HCT116 (cell line): Measurements from ENCODE around the gene NAV1. TPM values are rescaled to one million over a fixed set of nuclear protein-coding genes. Genes with fewer than 3 reads are reported as not detected.

Experiments used
- ATAC-seq: fragments of 200-7000 bp; cut with Tn5 transposase; 2 replicates; pipeline ENCODE4 v1.9.1; 2020; ENCODE audit warnings: mild to moderate bottlenecking, moderate library complexity
- BruUV-seq: library from RNA; stranded (reverse); fragments of 400-500 nt; replicated peaks from 2 replicates; lab custom pipeline; 2021; lab: Mats Ljungman, UMichigan
- CTCF ChIA-PET: fragments of 300-600 bp; sonication (Branson Sonifier 250); formaldehyde crosslinking; loops from one replicate; lab custom pipeline; 2021; ENCODE audit warnings: antibody characterized with exemption; lab: Charles Lee
- POLR2A ChIA-PET: fragments of 300-600, 350-600 bp; sonication (Branson Sonifier 250); formaldehyde crosslinking; loops from one replicate; lab custom pipeline; 2021; ENCODE audit warnings: antibody characterized with exemption; lab: Charles Lee
- RAD21 ChIA-PET, 2 experiments: fragments of 300-600 bp; sonication (Branson Sonifier 250); formaldehyde crosslinking; loops; one replicate each; lab custom pipeline; 2023; ENCODE audit warnings: low total read pairs in 2 of 2; ENCODE audit not compliant: uncharacterized antibody in 2 of 2, unreplicated experiment in 2 of 2, low non-redundant PET in 1 of 2; lab: Charles Lee
- DNase-seq: peaks from one replicate; pipeline ENCODE4 v3.0.0-alpha.2; 2010; ENCODE audit warnings: low read depth, low spot score
- H2AFZ ChIP-seq: fragments of 200-600 bp; shearing (Covaris generic), sonication (generic); 2 replicates; pipeline ENCODE4 v1.6.1; 2017; ENCODE audit warnings: low read depth, mixed run types, mixed read lengths, antibody characterized with exemption, low read length; ENCODE audit not compliant: poor library complexity, severe bottlenecking
- H3K27ac ChIP-seq: 2 replicates; pipeline ENCODE4 v1.5.1; 2012; ENCODE audit warnings: low read depth, low read length
- H3K27me3 ChIP-seq: fragments of 200-600 bp; sonication (generic); 2 replicates; pipeline ENCODE4 v1.6.1; 2016; ENCODE audit warnings: mixed run types, low read length, mixed read lengths; ENCODE audit not compliant: insufficient read depth
- H3K36me3 ChIP-seq, 2 experiments: fragments of 200-500 bp in 1 of 2; fragments of 200-600 bp in 1 of 2; sonication (Bioruptor generic) in 1 of 2; sonication (generic) in 1 of 2; 2 replicates each; pipeline versions ENCODE4 v1.5.1 to v1.6.1; 2014 to 2016; ENCODE audit warnings: low read length in 2 of 2, inconsistent platforms in 1 of 2, mixed read lengths in 1 of 2, mixed run types in 1 of 2; ENCODE audit not compliant: insufficient read depth in 2 of 2, control insufficient read depth in 1 of 2
- H3K4me1 ChIP-seq, 2 experiments: fragments of 200-600 bp in 1 of 2; sonication (generic) in 1 of 2; 2 replicates each; pipeline versions ENCODE4 v1.5.1 to v1.6.1; 2012 to 2017; ENCODE audit warnings: low read length in 2 of 2, inconsistent platforms in 1 of 2, mild to moderate bottlenecking in 1 of 2, mixed read lengths in 1 of 2, mixed run types in 1 of 2, moderate library complexity in 1 of 2; ENCODE audit not compliant: insufficient read depth in 2 of 2, control insufficient read depth in 1 of 2
- H3K4me2 ChIP-seq: fragments of 200-600 bp; sonication (generic); 2 replicates; pipeline ENCODE4 v1.6.1; 2017; ENCODE audit warnings: mixed run types, low read length, mixed read lengths
- H3K4me3 ChIP-seq, 2 experiments: fragments of 200-600 bp in 1 of 2; sonication (generic) in 1 of 2; replicated peaks in 1 of 2; 2 replicates each; pipeline ENCODE4 v1.5.1; 2011 to 2016; ENCODE audit warnings: low read length in 2 of 2, control low read depth in 1 of 2, low read depth in 1 of 2, mild to moderate bottlenecking in 1 of 2, mixed read lengths in 1 of 2, mixed run types in 1 of 2
- H3K79me2 ChIP-seq: fragments of 200-600 bp; sonication (generic); 2 replicates; pipeline ENCODE4 v1.6.1; 2017; ENCODE audit warnings: mild to moderate bottlenecking, mixed run types, low read length, moderate library complexity, mixed read lengths; ENCODE audit not compliant: insufficient read depth
- H3K9ac ChIP-seq: fragments of 200-600 bp; sonication (generic); 2 replicates; pipeline ENCODE4 v1.6.1; 2016; ENCODE audit warnings: low read length, mixed read lengths
- H3K9me2 ChIP-seq: fragments of 200-600 bp; sonication (generic), shearing (Covaris generic); 2 replicates; pipeline ENCODE4 v1.6.1; 2017; ENCODE audit warnings: mixed run types, mild to moderate bottlenecking, moderate library complexity; ENCODE audit not compliant: insufficient read depth
- H3K9me3 ChIP-seq, 2 experiments: fragments of 200-500 bp in 1 of 2; fragments of 200-600 bp in 1 of 2; sonication (Bioruptor generic) in 1 of 2; sonication (generic) in 1 of 2; 2 replicates each; pipeline ENCODE4 v1.6.1; 2014 to 2017; ENCODE audit warnings: low read length in 2 of 2, mixed read lengths in 2 of 2, inconsistent platforms in 1 of 2, low read depth in 1 of 2, mild to moderate bottlenecking in 1 of 2, mixed run types in 1 of 2, moderate library complexity in 1 of 2; ENCODE audit not compliant: control insufficient read depth in 1 of 2, insufficient read depth in 1 of 2
- H4K20me1 ChIP-seq: fragments of 200-600 bp; sonication (generic), shearing (Covaris generic); 2 replicates; pipeline ENCODE4 v1.6.1; 2017; ENCODE audit warnings: mixed run types, mild to moderate bottlenecking, moderate library complexity; ENCODE audit not compliant: insufficient read depth
- ELF1 ChIP-seq: IDR thresholded peaks from 2 replicates; pipeline ENCODE4 v1.6.1; 2012; ENCODE audit warnings: low read depth, borderline replicate concordance
- FOSL1 ChIP-seq: IDR thresholded peaks from 2 replicates; pipeline ENCODE4 v1.6.1; 2012; ENCODE audit warnings: low read depth
- RAD21 ChIP-seq: IDR thresholded peaks from 2 replicates; pipeline ENCODE4 v1.6.1; 2012; ENCODE audit warnings: low read depth, mild to moderate bottlenecking
- SIN3A ChIP-seq: IDR thresholded peaks from 2 replicates; pipeline ENCODE4 v1.6.1; 2012; ENCODE audit warnings: low read depth
- SRF ChIP-seq: IDR thresholded peaks from 2 replicates; pipeline ENCODE4 v1.6.1; 2012; ENCODE audit warnings: low read depth
- intact Hi-C: fragments of 100-400 bp; cut with micrococcal nuclease; formaldehyde crosslinking; loops from 2 replicates; pipeline ENCODE4 v1.10.0; 2022
- total RNA-seq: library from RNA; stranded (reverse); gene quantifications from one replicate; pipeline ENCODE4 v1.2.1, GENCODE V29; 2021; ENCODE audit not compliant: unreplicated experiment
- TF ChIP-seq, protein P1 (sequence below), 3 experiments: fragments of 200-600 bp in 1 of 3; sonication (generic) in 1 of 3; IDR thresholded peaks in 2 of 3; conservative IDR thresholded peaks in 1 of 3; 2 replicates each; pipeline ENCODE4 v1.5.1; 2012 to 2017; ENCODE audit warnings: low read depth in 2 of 3, low read length in 2 of 3, antibody characterized with exemption in 1 of 3, borderline replicate concordance in 1 of 3, control low read depth in 1 of 3, mild to moderate bottlenecking in 1 of 3, mixed read lengths in 1 of 3, mixed run types in 1 of 3, moderate library complexity in 1 of 3; ENCODE audit not compliant: insufficient read depth in 1 of 3

The NAV1 gene
- total RNA-seq, 1 experiment from 2014 or later = 22.8 TPM

DNA sequence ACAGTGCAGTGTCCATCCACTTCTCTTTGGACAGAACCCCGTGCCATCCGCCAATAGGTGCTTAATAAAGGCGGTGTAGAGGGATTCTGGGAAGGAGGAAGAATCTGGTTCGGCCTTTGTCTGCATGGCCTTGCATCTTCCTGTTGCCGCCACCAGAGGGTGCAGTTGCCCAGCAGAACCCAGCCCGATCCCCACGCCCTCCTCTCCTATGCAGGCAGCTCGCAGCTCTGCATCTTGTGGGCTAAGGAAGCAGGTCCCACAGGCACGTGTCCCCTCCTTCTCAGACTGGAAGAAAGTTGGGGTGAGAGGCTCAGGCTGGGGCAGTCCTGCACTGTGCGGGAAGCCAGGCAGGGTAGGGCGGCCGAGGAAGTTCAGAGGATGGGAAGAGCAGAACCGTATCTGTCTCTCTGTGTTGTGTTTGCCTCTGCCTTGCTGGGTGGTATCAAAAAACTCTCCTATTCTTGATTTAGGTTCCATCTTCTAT lies 20.8 kb downstream of the NAV1 start:
- CTCF ChIA-PET = interaction anchor here (0.6 to 3.7 kb wide), 17 partner anchors 11 to 412 kb away, joined by 3 to 38 read pairs (median 4); no protein-coding TSS in a partner anchor
- ATAC-seq = peak; percentile 99
- Histone ChIP-seq H3K27me3 (no peaks in the 10 kb centered on the region), H3K9me2 (no peaks in the 10 kb centered on the region), H2AFZ (peak overlapping the region; percentile 85), H3K4me3 (no peak overlapping the region), H3K4me1 (peaks cover 2 to 17% of the 10 kb centered on the region in 2 experiments; a peak in 3 of 4 replicates), H3K9me3 (no peaks in the 10 kb centered on the region), H3K4me2 (peak overlapping the region; percentile 38)
- RAD21 ChIA-PET = interaction anchor here (0.6 to 2.6 kb wide), 10 partner anchors 12 to 233 kb away, joined by 3 to 26 read pairs (median 4); no protein-coding TSS in a partner anchor
- TF ChIP-seq RAD21 (peak; percentile 100), ELF1 (no peak), FOSL1 (no peak), SIN3A (no peak), SRF (no peak)
- TF ChIP-seq, protein P1, sequence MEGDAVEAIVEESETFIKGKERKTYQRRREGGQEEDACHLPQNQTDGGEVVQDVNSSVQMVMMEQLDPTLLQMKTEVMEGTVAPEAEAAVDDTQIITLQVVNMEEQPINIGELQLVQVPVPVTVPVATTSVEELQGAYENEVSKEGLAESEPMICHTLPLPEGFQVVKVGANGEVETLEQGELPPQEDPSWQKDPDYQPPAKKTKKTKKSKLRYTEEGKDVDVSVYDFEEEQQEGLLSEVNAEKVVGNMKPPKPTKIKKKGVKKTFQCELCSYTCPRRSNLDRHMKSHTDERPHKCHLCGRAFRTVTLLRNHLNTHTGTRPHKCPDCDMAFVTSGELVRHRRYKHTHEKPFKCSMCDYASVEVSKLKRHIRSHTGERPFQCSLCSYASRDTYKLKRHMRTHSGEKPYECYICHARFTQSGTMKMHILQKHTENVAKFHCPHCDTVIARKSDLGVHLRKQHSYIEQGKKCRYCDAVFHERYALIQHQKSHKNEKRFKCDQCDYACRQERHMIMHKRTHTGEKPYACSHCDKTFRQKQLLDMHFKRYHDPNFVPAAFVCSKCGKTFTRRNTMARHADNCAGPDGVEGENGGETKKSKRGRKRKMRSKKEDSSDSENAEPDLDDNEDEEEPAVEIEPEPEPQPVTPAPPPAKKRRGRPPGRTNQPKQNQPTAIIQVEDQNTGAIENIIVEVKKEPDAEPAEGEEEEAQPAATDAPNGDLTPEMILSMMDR (IDR thresholded peaks at IDR 0.05 in 2 of 3, conservative IDR thresholded peaks at IDR 0.05 in 1 of 3; ENCODE audit: borderline replicate concordance in 1 of 3, insufficient read depth in 1 of 3, low read depth in 2 of 3, low read length in 2 of 3) = peak; percentile 94 to 98 (median 96)
- TF ChIP-seq, all 23 proteins: peak for 2
- peak; percentile 79 for DNase-seq
- Histone ChIP-seq H3K9ac (no peak overlapping the region), H4K20me1 (no peaks in the 10 kb centered on the region), H3K27ac (no peak overlapping the region), H3K79me2 (no peaks in the 10 kb centered on the region), H3K36me3 (no peaks in the 10 kb centered on the region)
- intact Hi-C loops = loop anchor here (1.0 to 2.0 kb wide), 4 partner anchors 77 to 413 kb away; no protein-coding TSS in a partner anchor
- no TSS peak for BruUV-seq
- POLR2A ChIA-PET = no interaction called here
